Superior temporal gyrus (tissue), 1 donor: Measurements from ENCODE around the gene NBEAL1.
"Not testable (repeated sequence)": the region's sequence is repeated elsewhere in the genome, so short reads cannot be mapped to it uniquely, and the experiment has no call there.

Source experiments
- DNase-seq: peaks from one replicate; pipeline ENCODE4 v3.0.0-alpha.2; 2016; ENCODE audit errors: extremely low spot score

The NBEAL1 gene

GRCh38 chr2:203014456-203015199, at the start of gene NBEAL1:
Gene NBEAL1, plus strand, starts transcription at chr2:203014875. Its CDS starts 1,510 bp downstream, at chr2:203016385.
- peak; percentile 99 for DNase-seq

DNA sequence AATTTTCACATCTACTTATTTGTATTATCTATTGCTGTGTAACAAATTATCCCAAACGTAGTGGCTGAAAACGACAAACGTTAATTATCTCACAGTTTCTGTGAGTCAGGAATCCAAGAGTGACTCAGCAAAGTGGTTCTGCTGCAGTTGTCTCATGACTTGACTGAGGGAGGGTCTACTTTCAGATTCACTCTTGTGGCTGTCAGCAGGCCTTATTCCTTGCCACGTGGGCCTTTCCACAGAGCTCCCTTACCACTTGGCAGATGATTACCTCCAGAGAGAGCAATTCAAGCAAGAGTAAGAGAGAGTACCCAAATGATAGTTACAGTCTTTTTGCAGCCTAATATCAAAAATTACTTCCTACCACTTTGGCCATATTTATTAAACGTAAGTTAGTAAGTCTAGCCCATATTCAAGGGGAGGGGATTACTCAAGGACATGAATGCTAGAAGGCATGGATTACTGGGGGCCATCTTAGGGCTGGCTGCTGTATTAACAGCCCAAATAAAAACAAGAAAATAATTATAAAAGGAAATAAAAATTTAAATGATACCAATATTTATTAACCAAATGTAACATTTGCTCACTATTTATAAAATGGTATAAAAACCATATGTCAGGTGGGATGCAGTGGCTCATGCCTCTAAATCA, 48.7 kb upstream of the NBEAL1 start:
- DNase-seq: no peak

DNA sequence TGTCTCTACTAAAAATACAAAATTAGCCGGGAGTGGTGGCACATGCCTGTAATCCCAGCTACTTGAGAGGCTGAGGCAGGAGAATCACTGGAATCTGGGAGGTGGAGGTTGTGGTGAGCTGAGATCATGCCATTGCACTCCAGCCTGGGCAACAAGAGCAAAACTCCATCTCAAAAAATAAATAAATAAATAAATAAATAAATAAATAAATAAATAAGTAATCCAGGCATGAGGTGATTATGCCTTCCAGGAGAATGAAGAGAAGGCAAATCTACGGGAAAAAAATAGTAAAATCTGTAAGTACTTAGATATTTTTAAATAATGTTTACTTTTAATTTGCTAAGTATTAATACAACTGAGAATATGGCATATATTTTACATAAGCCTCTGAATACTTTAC, 45.3 kb upstream of the NBEAL1 start:
- not testable (repeated sequence) for DNase-seq

- no peak for DNase-seq
Observed at GRCh38 chr2:202976809-202977208, 37.9 kb upstream of the NBEAL1 start.

DNA sequence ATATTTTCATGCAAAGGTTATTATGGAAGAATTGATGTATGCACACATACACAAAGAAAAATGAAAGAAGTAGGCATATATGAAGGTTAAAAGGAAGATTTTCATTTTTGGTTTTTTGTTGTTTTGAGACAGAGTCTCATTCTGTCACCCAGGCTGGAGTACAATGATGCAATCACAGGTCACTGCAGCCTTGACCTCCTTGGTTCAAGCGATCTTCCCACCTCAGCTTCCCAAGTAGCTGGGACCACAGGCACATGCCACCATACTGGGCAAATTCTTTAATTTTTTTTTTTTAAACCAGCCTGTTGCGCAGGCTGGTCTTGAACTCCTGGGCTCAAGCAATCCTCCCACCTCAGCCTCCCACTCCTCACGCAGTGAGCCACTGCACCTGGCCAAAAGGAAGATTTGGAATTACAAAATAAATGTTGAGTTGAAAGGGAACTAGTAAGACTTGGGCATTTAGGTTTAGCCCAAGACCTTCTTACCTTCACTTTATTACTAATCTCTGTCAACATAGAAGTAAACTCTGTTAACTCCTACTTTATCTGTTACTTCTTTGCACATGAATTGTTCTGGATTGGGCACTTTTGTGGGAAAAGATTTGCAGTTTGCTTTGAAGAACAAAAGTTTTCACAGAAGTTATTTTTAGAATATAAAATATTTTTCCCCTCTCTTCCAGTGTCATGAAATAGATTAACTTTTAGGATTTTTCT, 31.7 kb upstream of the NBEAL1 start:
- no peak for DNase-seq

DNA sequence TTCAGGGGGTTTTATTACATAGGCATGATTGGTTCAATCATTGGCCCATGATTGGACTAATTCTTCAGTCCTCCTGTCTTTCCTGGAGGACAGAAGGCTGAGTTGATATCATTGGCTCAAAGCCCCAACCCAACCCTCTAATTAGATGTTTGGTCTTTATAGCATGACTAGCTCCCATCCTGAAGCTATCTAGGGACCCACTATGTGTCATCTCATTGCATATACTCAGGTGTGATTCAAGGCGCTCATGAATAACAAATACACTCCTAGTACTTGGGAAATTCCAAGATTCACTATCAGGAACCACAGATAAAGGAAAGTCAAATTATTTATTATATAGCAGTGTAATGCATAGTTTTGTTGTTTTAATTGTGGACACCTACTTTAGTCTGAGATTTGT, 24.9 kb upstream of the NBEAL1 start:
- DNase-seq: no peak

DNA sequence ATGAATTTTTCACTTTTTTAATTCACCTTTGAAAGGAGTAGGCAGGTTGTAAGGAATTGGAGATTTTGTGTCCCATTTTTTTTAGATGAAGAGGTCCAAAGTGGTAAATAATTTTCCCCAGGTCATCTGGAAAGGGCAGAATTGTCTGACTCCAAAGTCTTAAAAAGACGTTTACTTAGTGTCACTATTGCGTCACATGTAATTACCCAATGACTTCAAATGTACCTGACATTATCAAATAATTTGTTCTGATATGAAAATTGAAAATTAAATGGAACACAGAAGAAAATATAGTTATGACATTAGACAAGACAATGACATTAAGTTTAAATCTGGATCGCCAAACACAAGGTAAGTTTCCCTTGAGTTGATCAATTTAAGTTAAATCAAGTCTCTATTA, 24.2 kb upstream of the NBEAL1 start:
- DNase-seq: no peak

- DNase-seq: not testable (repeated sequence)
Observed at GRCh38 chr2:202997113-202997512, 17.6 kb upstream of the NBEAL1 start.

DNA sequence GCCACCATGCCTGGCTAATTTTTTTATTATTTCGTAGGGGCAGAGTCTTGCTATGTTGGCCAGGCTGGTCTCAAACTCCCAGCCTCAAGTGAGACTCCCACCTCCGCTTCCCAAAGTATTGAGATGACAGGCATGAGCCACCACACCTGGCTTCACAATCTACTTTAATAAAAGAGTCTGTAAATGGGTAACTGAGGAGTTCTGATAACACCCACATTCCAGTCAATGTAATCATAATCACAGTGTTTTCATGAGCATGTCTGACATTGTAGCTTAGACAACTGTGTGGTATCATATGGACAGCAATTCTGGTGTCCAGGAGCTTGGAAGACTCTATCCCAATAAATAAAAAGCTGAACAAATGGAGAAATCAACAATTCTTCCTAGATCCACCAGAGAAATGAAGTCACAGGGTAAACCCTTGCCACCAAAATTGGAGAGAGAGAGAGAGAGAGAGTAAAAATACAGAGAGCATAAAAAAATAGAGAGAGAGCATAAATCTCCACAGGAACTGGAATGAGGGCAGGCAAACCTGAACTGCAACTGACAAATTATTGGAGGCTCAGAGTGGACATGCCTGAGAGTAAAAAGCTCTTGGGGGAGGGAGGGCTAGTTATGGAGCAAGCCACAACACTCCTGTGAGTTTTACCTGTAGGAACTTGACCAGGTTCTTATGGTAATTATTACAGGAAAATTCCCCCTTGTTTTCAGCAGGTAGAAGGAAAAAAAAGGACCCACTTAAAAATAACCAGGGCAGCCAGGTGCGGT, 12.4 kb upstream of the NBEAL1 start:
- DNase-seq: no peak

- DNase-seq: no peak
Observed at GRCh38 chr2:203003716-203004115, 11.0 kb upstream of the NBEAL1 start.

GRCh38 chr2:203016716-203017115, 2.0 kb downstream of the NBEAL1 start:
- DNase-seq: peak; percentile 34

GRCh38 chr2:203018181-203018580, 3.5 kb downstream of the NBEAL1 start:
- peak; percentile 47 for DNase-seq

GRCh38 chr2:203019142-203019541, 4.5 kb downstream of the NBEAL1 start:
- no peak for DNase-seq

DNA sequence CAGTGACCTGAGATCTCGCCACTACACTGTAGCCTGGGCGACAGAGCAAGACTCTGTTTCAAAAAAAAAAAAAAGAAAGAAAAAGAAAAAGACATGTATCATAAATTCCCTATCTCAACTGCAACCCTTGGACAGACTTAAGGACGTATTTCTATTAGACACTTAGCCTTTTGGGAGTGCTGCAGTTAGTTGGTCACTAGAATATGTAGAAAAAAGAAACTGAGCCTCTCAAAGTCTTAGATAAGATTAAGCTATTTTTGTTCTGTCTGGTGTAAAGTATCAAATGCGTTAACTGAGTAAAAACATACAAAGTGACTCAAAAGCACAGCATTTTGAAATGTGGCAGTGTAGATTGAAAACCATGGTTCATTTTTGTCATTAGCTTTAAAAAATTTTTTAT, 7.3 kb downstream of the NBEAL1 start:
- DNase-seq: no peak

GRCh38 chr2:203022751-203023150, 8.1 kb downstream of the NBEAL1 start:
- DNase-seq: no peak

GRCh38 chr2:203025592-203025991, 10.9 kb downstream of the NBEAL1 start:
- DNase-seq: no peak

DNA sequence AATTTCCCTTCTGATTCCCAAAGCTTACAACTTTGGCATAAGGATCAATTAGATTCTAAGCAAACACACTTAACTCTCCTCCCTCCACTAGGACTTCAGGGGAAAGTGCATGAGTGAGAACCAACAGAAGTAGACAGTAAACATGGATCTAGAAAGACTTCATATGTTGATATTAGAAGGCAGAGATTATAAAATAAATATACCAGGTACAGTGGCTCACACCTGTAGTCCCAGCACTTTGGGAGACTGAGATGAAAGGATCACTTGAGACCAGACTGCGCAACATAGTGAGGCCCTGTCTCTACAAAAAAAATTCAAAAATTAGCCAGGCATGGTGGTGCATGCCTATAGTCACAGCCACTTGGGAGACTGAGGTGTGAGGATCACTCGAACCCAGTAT, 15.9 kb downstream of the NBEAL1 start:
- DNase-seq: no peak

DNA sequence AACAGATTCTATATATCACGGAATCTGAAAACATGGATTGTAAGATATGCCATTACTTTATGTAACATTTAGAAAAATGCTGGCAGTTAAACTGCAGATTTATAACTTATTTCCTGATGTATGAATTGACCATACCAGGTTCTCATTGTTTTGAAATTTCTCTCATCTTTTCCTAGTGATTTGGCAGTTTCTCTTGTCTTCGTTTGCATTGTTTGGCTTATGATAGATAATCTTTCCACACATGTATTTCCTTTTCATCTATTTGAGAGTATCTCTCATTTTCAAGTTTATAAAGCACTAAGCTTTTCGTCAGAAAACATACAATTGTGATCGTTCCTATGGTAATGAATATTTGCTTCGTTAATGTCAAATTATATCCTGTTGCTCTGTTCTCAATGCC, 16.3 kb downstream of the NBEAL1 start:
- DNase-seq: no peak

GRCh38 chr2:203033395-203033794, 18.7 kb downstream of the NBEAL1 start:
- no peak for DNase-seq

GRCh38 chr2:203035879-203036470, 21.3 kb downstream of the NBEAL1 start:
- DNase-seq: no peak

DNA sequence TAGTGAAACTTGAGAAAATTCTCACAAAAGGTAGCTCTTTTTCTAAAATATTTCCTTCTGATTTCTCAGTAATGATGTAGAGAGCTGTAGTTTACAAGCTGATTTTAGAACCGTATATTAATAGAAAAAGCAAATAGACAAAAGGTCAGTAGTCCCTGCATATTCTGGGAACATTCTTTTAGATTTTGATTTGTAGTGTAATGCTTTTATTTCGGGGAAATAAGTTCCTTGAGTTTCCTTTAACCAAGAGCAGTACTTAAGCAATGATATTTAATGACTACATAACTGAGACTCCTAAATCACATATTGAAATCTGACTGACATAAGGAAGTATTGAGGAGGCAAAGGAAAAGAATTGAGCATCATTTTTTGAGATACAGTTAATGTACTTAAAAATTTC, 22.4 kb downstream of the NBEAL1 start:
- no peak for DNase-seq

DNA sequence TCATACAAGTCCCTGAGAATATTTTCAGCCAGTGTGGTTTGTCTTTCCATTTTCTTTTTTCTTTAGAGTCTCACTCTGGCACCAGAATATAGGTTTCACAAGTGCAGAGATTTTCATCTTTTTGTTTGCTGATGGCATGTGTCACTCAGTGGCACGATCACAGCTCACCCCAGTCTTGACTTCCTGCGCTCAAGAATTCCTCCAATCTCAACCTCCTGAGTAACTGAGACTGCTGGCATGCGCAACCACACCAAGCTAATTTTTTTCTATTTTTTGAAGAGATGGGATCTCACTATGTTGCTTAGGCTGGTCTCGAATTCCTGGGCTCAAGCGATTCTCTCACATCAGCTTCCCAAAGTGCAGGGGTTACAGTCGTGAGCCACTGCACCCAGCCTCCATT, 23.9 kb downstream of the NBEAL1 start:
- no peak for DNase-seq
